Activated B cell treated with CpG ODN at 0.5 μM for 24 hours (primary cell): ENCODE measurements around the gene TRMT44. TPM values are rescaled to one million over a fixed set of nuclear protein-coding genes. Genes with fewer than 3 reads are reported as not detected.

Source experiments
- ATAC-seq: fragments of 200-7000 bp; cut with Tn5 transposase; one replicate; pipeline ENCODE4 v1.10.0; 2021; ENCODE audit warnings: low read depth, mild to moderate bottlenecking, moderate library complexity
- CTCF ChIA-PET: fragments of 350-600 bp; sonication (Branson Sonifier 250); formaldehyde crosslinking; loops from one replicate; lab custom pipeline; 2021; ENCODE audit warnings: antibody characterized with exemption; lab: Charles Lee
- POLR2A ChIA-PET: fragments of 350-600 bp; sonication (Branson Sonifier 250); formaldehyde crosslinking; loops from one replicate; lab custom pipeline; 2021; ENCODE audit warnings: antibody characterized with exemption; lab: Charles Lee
- DNase-seq: peaks from one replicate; pipeline ENCODE4 v3.0.0; 2022
- H3K27ac Mint-ChIP-seq: one replicate; pipeline ENCODE4 v1.8.0; 2020; ENCODE audit warnings: mixed read lengths
- H3K27me3 Mint-ChIP-seq: one replicate; pipeline ENCODE4 v1.8.0; 2021; ENCODE audit warnings: mixed read lengths
- H3K36me3 Mint-ChIP-seq: one replicate; pipeline ENCODE4 v1.8.0; 2021; ENCODE audit warnings: low read depth, mixed read lengths
- H3K4me1 Mint-ChIP-seq: one replicate; pipeline ENCODE4 v1.8.0; 2021; ENCODE audit warnings: mixed read lengths
- H3K4me3 Mint-ChIP-seq: one replicate; pipeline ENCODE4 v1.8.0; 2020; ENCODE audit warnings: mild to moderate bottlenecking, mixed read lengths
- H3K9me3 Mint-ChIP-seq: one replicate; pipeline ENCODE4 v1.8.0; 2020; ENCODE audit warnings: mixed read lengths
- CTCF ChIP-seq: fragments of 200-600 bp; IDR thresholded peaks from one replicate; pipeline ENCODE4 v1.8.0; 2022; ENCODE audit warnings: antibody characterized with exemption, mild to moderate bottlenecking
- intact Hi-C: fragments of 100-400 bp; cut with micrococcal nuclease; formaldehyde crosslinking; loops from one replicate; pipeline ENCODE4 v1.15.1; 2024
- total RNA-seq: library from RNA; stranded (reverse); gene quantifications from 2 replicates; pipeline ENCODE4 v1.2.3, GENCODE V29; 2022

TRMT44 gene
- total RNA-seq, 1 donor from 2014 or later = 33.8 TPM

- Mint-ChIP-seq H3K4me3 (peak overlapping the region; percentile 97), H3K36me3 (peaks cover 12% of the 10 kb centered on the region), H3K4me1 (peaks cover 67% of the 10 kb centered on the region), H3K27ac (peak overlapping the region; percentile 98), H3K27me3 (no peaks in the 10 kb centered on the region), H3K9me3 (no peaks in the 10 kb centered on the region)
- ChIA-PET POLR2A (interaction anchor here (0.6 to 4.5 kb wide), 6 partner anchors 12 to 1677 kb away, joined by 3 to 44 read pairs (median 5); no protein-coding TSS in a partner anchor), CTCF (no interaction called here)
- intact Hi-C loops = loop anchor here (1.0 to 5.0 kb wide), 4 partner anchors 12 to 1658 kb away; partner anchors contain the start of genes ABLIM2 and KIAA0232
- TF ChIP-seq CTCF = no peak
- ATAC-seq (peak; percentile 65), DNase-seq (no peak)
Measured at GRCh38 chr4:8439914-8440491, 574 bp upstream of the TRMT44 start.

GRCh38 chr4:8441499-8442091, 1.0 kb downstream of the TRMT44 start:
- DNase-seq = no peak
- Mint-ChIP-seq H3K36me3 (peaks cover 22% of the 10 kb centered on the region), H3K27me3 (no peaks in the 10 kb centered on the region), H3K9me3 (no peaks in the 10 kb centered on the region), H3K4me3 (peak overlapping the region; percentile 97), H3K27ac (peak overlapping the region; percentile 20), H3K4me1 (peaks cover 52% of the 10 kb centered on the region)
- intact Hi-C loops = loop anchor here (2.0 to 5.0 kb wide), 2 partner anchors 213 to 1659 kb away; partner anchors contain the start of gene KIAA0232
- no peak for ATAC-seq
- no peak for TF ChIP-seq CTCF
- ChIA-PET POLR2A (interaction anchor here (4.5 kb wide), 1 partner anchor 14 kb away, joined by 44 read pairs; no protein-coding TSS in a partner anchor), CTCF (no interaction called here)

- H3K4me3 Mint-ChIP-seq = peak overlapping the region; percentile 66
- ChIA-PET POLR2A (no interaction called here), CTCF (no interaction called here)
- TF ChIP-seq CTCF = no peak
- DNase-seq (no peak), ATAC-seq (no peak)
- H3K36me3 Mint-ChIP-seq = peaks cover 27% of the 10 kb centered on the region
- H3K9me3 Mint-ChIP-seq = no peaks in the 10 kb centered on the region
- intact Hi-C loops = loop anchor here (5.0 kb wide), 1 partner anchor 1660 kb away; the partner anchor contains the start of gene KIAA0232
- H3K27me3 Mint-ChIP-seq = no peaks in the 10 kb centered on the region
- H3K27ac Mint-ChIP-seq = no peak overlapping the region
- peaks cover 44% of the 10 kb centered on the region for H3K4me1 Mint-ChIP-seq
Measured at GRCh38 chr4:8442596-8443358, 2.2 kb downstream of the TRMT44 start.

GRCh38 chr4:8443801-8444200, 3.2 kb downstream of the TRMT44 start:
- ATAC-seq (no peak), DNase-seq (no peak)
- CTCF ChIA-PET = no interaction called here
- peaks cover 39% of the 10 kb centered on the region for H3K4me1 Mint-ChIP-seq
- no peaks in the 10 kb centered on the region for H3K27me3 Mint-ChIP-seq
- intact Hi-C loops = loop anchor here (5.0 kb wide), 1 partner anchor 1662 kb away; the partner anchor contains the start of gene KIAA0232
- TF ChIP-seq CTCF = no peak
- no peaks in the 10 kb centered on the region for H3K9me3 Mint-ChIP-seq
- peaks cover 34% of the 10 kb centered on the region for H3K36me3 Mint-ChIP-seq
- POLR2A ChIA-PET = no interaction called here
- H3K4me3 Mint-ChIP-seq = no peak overlapping the region
- no peak overlapping the region for H3K27ac Mint-ChIP-seq
